HepG2 (cell line): ENCODE results near the gene TBC1D16. TPM values are rescaled to one million over a fixed set of nuclear protein-coding genes. Genes with fewer than 3 reads are reported as not detected.

Experiments
- BORCS8-MEF2B ChIP-seq: sonication (generic); formaldehyde crosslinking; IDR thresholded peaks from 2 replicates; pipeline ENCODE4 v1.8.0; 2022; ENCODE audit warnings: mild to moderate bottlenecking, missing genetic modification reagents
- FOXA1 ChIP-seq, 2 experiments: fragments of 450-650 bp in 1 of 2; sonication (generic) in 1 of 2; formaldehyde crosslinking in 1 of 2; IDR thresholded peaks; 2 replicates each; pipeline versions ENCODE4 v1.4.0 to v1.6.1; 2016 to 2020; ENCODE audit warnings: missing genetic modification reagents in 1 of 2
- GPN1 ChIP-seq: sonication (generic); formaldehyde crosslinking; IDR thresholded peaks from 2 replicates; pipeline ENCODE4 v1.5.1; 2020; ENCODE audit warnings: missing genetic modification reagents, borderline replicate concordance
- HMG20A ChIP-seq: IDR thresholded peaks from 2 replicates; pipeline ENCODE4 v1.6.1; 2016; ENCODE audit warnings: borderline replicate concordance
- KAT8 ChIP-seq: IDR thresholded peaks from 2 replicates; pipeline ENCODE4 v1.6.1; 2016; ENCODE audit warnings: missing genetic modification reagents, missing compliant biosample characterization
- MAF1 ChIP-seq: sonication (generic); formaldehyde crosslinking; IDR thresholded peaks from 2 replicates; pipeline ENCODE4 v1.5.0; 2020; ENCODE audit warnings: missing genetic modification reagents, borderline replicate concordance
- MIER3 ChIP-seq: IDR thresholded peaks from 2 replicates; pipeline ENCODE4 v1.6.1; 2016; ENCODE audit warnings: missing compliant biosample characterization, borderline replicate concordance
- MYC ChIP-seq: sonication (generic); formaldehyde crosslinking; IDR thresholded peaks from 2 replicates; pipeline ENCODE4 v1.9.0; 2021; ENCODE audit warnings: missing genetic modification reagents, borderline replicate concordance
- MYNN ChIP-seq: sonication (generic); formaldehyde crosslinking; IDR thresholded peaks from 2 replicates; pipeline ENCODE4 v1.4.0; 2020; ENCODE audit warnings: mild to moderate bottlenecking, low read depth, missing genetic modification reagents
- NCOR1 ChIP-seq: fragments of 200-600 bp; sonication (generic); IDR thresholded peaks from 2 replicates; pipeline ENCODE4 v1.7.0; 2017; ENCODE audit warnings: antibody characterized with exemption, low read length, borderline replicate concordance
- NFATC3 ChIP-seq: sonication (generic); formaldehyde crosslinking; IDR thresholded peaks from 2 replicates; pipeline ENCODE4 v1.5.1; 2020; ENCODE audit warnings: mild to moderate bottlenecking, missing genetic modification reagents
- NFIB ChIP-seq: sonication (generic); formaldehyde crosslinking; IDR thresholded peaks from 2 replicates; pipeline ENCODE4 v1.9.0; 2021; ENCODE audit warnings: missing genetic modification reagents, mild to moderate bottlenecking, borderline replicate concordance
- NFIC ChIP-seq: IDR thresholded peaks from 2 replicates; pipeline ENCODE4 v1.6.1; 2012; ENCODE audit warnings: mild to moderate bottlenecking, low read length, inconsistent platforms
- PHF8 ChIP-seq: sonication (generic); formaldehyde crosslinking; IDR thresholded peaks from 2 replicates; pipeline ENCODE4 v1.5.0; 2020; ENCODE audit warnings: missing genetic modification reagents
- RBM39 ChIP-seq: fragments of 200-400 bp; formaldehyde crosslinking; IDR thresholded peaks from one replicate; pipeline ENCODE4 v1.6.1; 2018; ENCODE audit warnings: antibody characterized with exemption, mild to moderate bottlenecking, low read depth, low read length; ENCODE audit not compliant: poor library complexity, severe bottlenecking
- RCOR2 ChIP-seq: IDR thresholded peaks from 2 replicates; pipeline ENCODE4 v1.6.1; 2016; ENCODE audit warnings: missing biosample characterization, missing genetic modification reagents
- SMAD3 ChIP-seq: sonication (generic); formaldehyde crosslinking; IDR thresholded peaks from 2 replicates; pipeline ENCODE4 v1.4.0; 2020; ENCODE audit warnings: missing genetic modification reagents
- SOX6 ChIP-seq, 2 experiments: fragments of 450-650 bp in 1 of 2; sonication (generic) in 1 of 2; formaldehyde crosslinking in 1 of 2; IDR thresholded peaks; 2 replicates each; pipeline versions ENCODE4 v1.4.0 to v1.6.1; 2017 to 2020; ENCODE audit warnings: antibody characterized with exemption in 1 of 2, mild to moderate bottlenecking in 1 of 2, missing genetic modification reagents in 1 of 2
- SRF ChIP-seq: IDR thresholded peaks from 2 replicates; pipeline ENCODE4 v1.6.1; 2011; ENCODE audit warnings: mild to moderate bottlenecking, low read depth, low read length, moderate library complexity
- STAG1 ChIP-seq: sonication (generic); formaldehyde crosslinking; IDR thresholded peaks from 2 replicates; pipeline ENCODE4 v1.4.0; 2020; ENCODE audit warnings: missing genetic modification reagents
- XRCC5 ChIP-seq: fragments of 200-400 bp; formaldehyde crosslinking; optimal IDR thresholded peaks from 2 replicates; pipeline ENCODE3; 2017; ENCODE audit warnings: mild to moderate bottlenecking, low read length
- ZBTB25 ChIP-seq: IDR thresholded peaks from 2 replicates; pipeline ENCODE4 v1.6.1; 2018; ENCODE audit warnings: missing genetic modification reagents
- ZNF292 ChIP-seq: sonication (generic); formaldehyde crosslinking; IDR thresholded peaks from 2 replicates; pipeline ENCODE4 v1.8.1; 2022; ENCODE audit warnings: mild to moderate bottlenecking, low read depth, missing genetic modification reagents, borderline replicate concordance
- ZNF34 ChIP-seq: sonication (generic); formaldehyde crosslinking; IDR thresholded peaks from 2 replicates; pipeline ENCODE4 v1.4.0; 2020; ENCODE audit warnings: mild to moderate bottlenecking, missing genetic modification reagents, borderline replicate concordance
- ZNF879 ChIP-seq: sonication (generic); formaldehyde crosslinking; IDR thresholded peaks from 2 replicates; pipeline ENCODE4 v1.8.1; 2023; ENCODE audit warnings: missing genetic modification reagents
- ZSCAN30 ChIP-seq: sonication (generic); formaldehyde crosslinking; IDR thresholded peaks from 2 replicates; pipeline ENCODE4 v1.5.0; 2020; ENCODE audit warnings: mild to moderate bottlenecking, missing genetic modification reagents
- polyA plus RNA-seq, 8 experiments: library from polyadenylated mRNA; depleted of rRNA in 3 of 8; stranded (reverse) in 7 of 8; unstranded in 1 of 8; fragments of >200 nt; fragmentation: Illumina TruSeq in 4 of 8; extraction: Trizol in 4 of 8; gene quantifications; 2 replicates each; pipeline versions ENCODE4 v1.2.1 to v1.2.3, GENCODE V29; 2011 to 2016; ENCODE audit warnings: low read depth in 4 of 8, missing spikeins in 1 of 8, mixed read lengths in 1 of 8; ENCODE audit not compliant: insufficient read depth in 1 of 8
- total RNA-seq, 5 experiments: library from RNA; depleted of rRNA; stranded (reverse); fragments of >200 nt; fragmentation: Illumina TruSeq; extraction: Trizol; gene quantifications; 2 replicates each; pipeline ENCODE4 v1.2.3, GENCODE V29; 2016; ENCODE audit warnings: low read depth in 1 of 5
- TF ChIP-seq, protein P1 (sequence below): sonication (generic); formaldehyde crosslinking; IDR thresholded peaks from 2 replicates; pipeline ENCODE4 v1.8.0; 2022; ENCODE audit warnings: mild to moderate bottlenecking, missing genetic modification reagents, moderate library complexity
- TF ChIP-seq, protein P2 (sequence below): sonication (generic); formaldehyde crosslinking; IDR thresholded peaks from 2 replicates; pipeline ENCODE4 v1.4.0; 2020; ENCODE audit warnings: missing genetic modification reagents, borderline replicate concordance

Gene TBC1D16
- total and polyA plus RNA-seq, 2 of the 13 experiments (the other 11 are each of a cell fraction or from before 2014, with no cell fraction given), result 14.9 to 24.9 TPM

DNA sequence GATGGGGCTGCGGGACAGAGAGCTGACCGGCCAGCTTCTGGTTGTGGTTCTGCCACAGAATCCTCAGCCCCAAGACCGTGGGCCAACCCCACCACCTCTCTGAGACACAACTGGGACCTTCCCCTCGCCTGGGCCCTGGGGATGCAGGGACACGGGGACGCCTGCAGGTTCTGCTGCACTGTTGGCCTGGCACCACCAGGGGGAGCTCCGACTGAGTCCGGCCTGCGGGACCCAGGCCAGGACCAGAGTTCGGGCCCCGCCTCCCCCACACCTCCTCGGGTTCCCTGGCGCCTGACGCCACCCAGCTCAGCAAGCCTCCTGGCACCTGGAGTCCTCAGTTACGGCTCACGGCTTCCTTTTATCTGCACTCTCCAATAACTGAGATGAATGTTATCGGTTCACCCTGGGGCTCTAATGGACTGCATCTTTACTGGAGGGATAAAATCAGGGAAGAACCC lies 27.3 kb downstream of the TBC1D16 start (continued):
- TF ChIP-seq ZBTB25 (CRISPR knock-in tag) (no peak), FOXA1 (IDR thresholded peaks at IDR 0.05) (no peak), FOXA1 (CRISPR knock-in tag; IDR thresholded peaks at IDR 0.05) (0 out of 2 replicates have a peak, but pooled peaks have one; percentile 15), SOX6 (IDR thresholded peaks at IDR 0.05) (no peak), SOX6 (CRISPR knock-in tag; IDR thresholded peaks at IDR 0.05) (peak; percentile 47), GPN1 (no peak), SRF (no peak), SMAD3 (CRISPR knock-in tag) (0 out of 2 replicates have a peak, but pooled peaks have one; percentile 67), STAG1 (CRISPR knock-in tag) (peak; percentile 86), MIER3 (CRISPR knock-in tag) (peak; percentile 71; the same call in 1 of the 2 replicates), ZSCAN30 (no peak), MAF1 (no peak), ZNF34 (CRISPR knock-in tag) (no peak), MYC (CRISPR knock-in tag) (peak; percentile 65; the same call in 1 of the 2 replicates), KAT8 (peak; percentile 59; the same call in 1 of the 2 replicates), PHF8 (CRISPR knock-in tag) (peak; percentile 58), HMG20A (no peak; the same call in 1 of the 2 replicates), ZNF292 (peak; percentile 54; the same call in 1 of the 2 replicates), XRCC5 (peak; percentile 93), NFATC3 (CRISPR knock-in tag) (peak; percentile 73; the same call in 1 of the 2 replicates), RCOR2 (CRISPR knock-in tag) (no peak), NFIB (CRISPR knock-in tag) (no peak), MYNN (CRISPR knock-in tag) (no peak), RBM39 (peak; percentile 69), BORCS8-MEF2B (CRISPR knock-in tag) (peak; percentile 85), ZNF879 (CRISPR knock-in tag) (no peak), NCOR1 (no peak; the same call in 1 of the 2 replicates), NFIC (no peak)
- TF ChIP-seq, protein P1, sequence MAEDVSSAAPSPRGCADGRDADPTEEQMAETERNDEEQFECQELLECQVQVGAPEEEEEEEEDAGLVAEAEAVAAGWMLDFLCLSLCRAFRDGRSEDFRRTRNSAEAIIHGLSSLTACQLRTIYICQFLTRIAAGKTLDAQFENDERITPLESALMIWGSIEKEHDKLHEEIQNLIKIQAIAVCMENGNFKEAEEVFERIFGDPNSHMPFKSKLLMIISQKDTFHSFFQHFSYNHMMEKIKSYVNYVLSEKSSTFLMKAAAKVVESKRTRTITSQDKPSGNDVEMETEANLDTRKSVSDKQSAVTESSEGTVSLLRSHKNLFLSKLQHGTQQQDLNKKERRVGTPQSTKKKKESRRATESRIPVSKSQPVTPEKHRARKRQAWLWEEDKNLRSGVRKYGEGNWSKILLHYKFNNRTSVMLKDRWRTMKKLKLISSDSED (CRISPR knock-in tag), result no peak
- TF ChIP-seq, protein P2, sequence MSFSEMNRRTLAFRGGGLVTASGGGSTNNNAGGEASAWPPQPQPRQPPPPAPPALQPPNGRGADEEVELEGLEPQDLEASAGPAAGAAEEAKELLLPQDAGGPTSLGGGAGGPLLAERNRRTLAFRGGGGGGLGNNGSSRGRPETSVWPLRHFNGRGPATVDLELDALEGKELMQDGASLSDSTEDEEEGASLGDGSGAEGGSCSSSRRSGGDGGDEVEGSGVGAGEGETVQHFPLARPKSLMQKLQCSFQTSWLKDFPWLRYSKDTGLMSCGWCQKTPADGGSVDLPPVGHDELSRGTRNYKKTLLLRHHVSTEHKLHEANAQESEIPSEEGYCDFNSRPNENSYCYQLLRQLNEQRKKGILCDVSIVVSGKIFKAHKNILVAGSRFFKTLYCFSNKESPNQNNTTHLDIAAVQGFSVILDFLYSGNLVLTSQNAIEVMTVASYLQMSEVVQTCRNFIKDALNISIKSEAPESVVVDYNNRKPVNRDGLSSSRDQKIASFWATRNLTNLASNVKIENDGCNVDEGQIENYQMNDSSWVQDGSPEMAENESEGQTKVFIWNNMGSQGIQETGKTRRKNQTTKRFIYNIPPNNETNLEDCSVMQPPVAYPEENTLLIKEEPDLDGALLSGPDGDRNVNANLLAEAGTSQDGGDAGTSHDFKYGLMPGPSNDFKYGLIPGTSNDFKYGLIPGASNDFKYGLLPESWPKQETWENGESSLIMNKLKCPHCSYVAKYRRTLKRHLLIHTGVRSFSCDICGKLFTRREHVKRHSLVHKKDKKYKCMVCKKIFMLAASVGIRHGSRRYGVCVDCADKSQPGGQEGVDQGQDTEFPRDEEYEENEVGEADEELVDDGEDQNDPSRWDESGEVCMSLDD (CRISPR knock-in tag), result no peak
